Brain (organoid and tissue), 1 donor: ENCODE measurements around the gene FGD5. TPM values are rescaled to one million over a fixed set of nuclear protein-coding genes. Genes with fewer than 3 reads are reported as not detected.

Source experiments
- polyA plus RNA-seq: library from polyadenylated mRNA; stranded (reverse); fragments of 350-450 nt; fragmentation: Illumina TruSeq; extraction: RNeasy Lipid Tissue Mini Kit (QIAGEN cat#74804); gene quantifications from one replicate; pipeline ENCODE4 v1.2.3, GENCODE V29; 2015; ENCODE audit warnings: low read depth, low replicate concordance; ENCODE audit not compliant: insufficient read depth

The FGD5 gene
- polyA plus RNA-seq, 1 donor from 2014 or later = 2.8 TPM

Other genes with a start within 250 kb of the FGD5 start
- 6.0 TPM for gene CCDC174, start 167.2 kb upstream of the FGD5 start, polyA plus RNA-seq
- not detected for gene C3orf20, start 143.8 kb upstream of the FGD5 start, polyA plus RNA-seq
- 19.1 TPM for gene NR2C2, start 128.6 kb downstream of the FGD5 start, polyA plus RNA-seq
- gene MRPS25, start 246.4 kb downstream of the FGD5 start, polyA plus RNA-seq = 19.4 TPM